Left renal cortex interstitium (tissue), 4 donors: ENCODE results near the gene NHSL2. TPM values are rescaled to one million over a fixed set of nuclear protein-coding genes. Genes with fewer than 3 reads are reported as not detected.

ENCODE experiments used
- DNase-seq, 4 donors: peaks; one replicate each; pipeline ENCODE4 v3.0.0-alpha.2; 2013; ENCODE audit warnings: low read depth in 4 of 4, low spot score in 2 of 4, missing footprints in 1 of 4
- polyA plus RNA-seq, 4 donors: library from polyadenylated mRNA; unstranded; fragments of 120-200 nt; gene quantifications; one replicate each; pipeline ENCODE4 v1.2.1, GENCODE V29; 2013; ENCODE audit not compliant: insufficient read length in 4 of 4

The NHSL2 gene
- polyA plus RNA-seq, 4 donors, result 7.4 to 10.2 (median 9.3) TPM

GRCh38 chrX:72102126-72102525 lies 191.5 kb downstream of the NHSL2 start:
- DNase-seq, result no peak

GRCh38 chrX:72102760-72103159 lies 192.1 kb downstream of the NHSL2 start:
- DNase-seq, result no peak

- no peak for DNase-seq
Observed at GRCh38 chrX:72105436-72105835, 194.8 kb downstream of the NHSL2 start.

- DNase-seq, result no peak
Observed at GRCh38 chrX:72107320-72107719, 196.7 kb downstream of the NHSL2 start.

GRCh38 chrX:72107841-72108595 lies 197.4 kb downstream of the NHSL2 start:
- DNase-seq, result no peak

- no peak for DNase-seq
Observed at GRCh38 chrX:72108666-72109065, 198.0 kb downstream of the NHSL2 start.

GRCh38 chrX:72110051-72110875 lies 199.6 kb downstream of the NHSL2 start:
- no peak for DNase-seq

GRCh38 chrX:72110876-72111708 lies 200.4 kb downstream of the NHSL2 start:
- no peak for DNase-seq

- no peak for DNase-seq
Observed at GRCh38 chrX:72113461-72113860, 202.8 kb downstream of the NHSL2 start.

GRCh38 chrX:72114306-72114705 lies 203.7 kb downstream of the NHSL2 start:
- no peak for DNase-seq

- DNase-seq, result no peak
Observed at GRCh38 chrX:72114807-72115206, 204.2 kb downstream of the NHSL2 start.

- DNase-seq, result no peak
Observed at GRCh38 chrX:72115380-72115779, 204.7 kb downstream of the NHSL2 start.

GRCh38 chrX:72117636-72118210 lies 207.1 kb downstream of the NHSL2 start:
- no peak for DNase-seq

GRCh38 chrX:72120837-72121236 lies 210.2 kb downstream of the NHSL2 start:
- DNase-seq, result no peak

- DNase-seq, result no peak
Observed at GRCh38 chrX:72121383-72121782, 210.7 kb downstream of the NHSL2 start.

GRCh38 chrX:72122621-72123337 lies 212.1 kb downstream of the NHSL2 start:
- DNase-seq, result no peak

GRCh38 chrX:72123471-72124185 lies 213.0 kb downstream of the NHSL2 start:
- DNase-seq, result peak in 2 of 4 donors; percentile 60 to 66

- no peak for DNase-seq
Observed at GRCh38 chrX:72124540-72125201, 214.0 kb downstream of the NHSL2 start.
